IMR-90 (cell line): ENCODE results near the gene LETM1. TPM values are rescaled to one million over a fixed set of nuclear protein-coding genes. Genes with fewer than 3 reads are reported as not detected.
A peak's percentile ranks its signal among the peaks of the same experiment; 100 is the strongest.

Experiments used
- ATAC-seq: fragments of 200-7000 bp; cut with Tn5 transposase; 2 replicates; pipeline ENCODE4 v1.9.1; 2020; ENCODE audit warnings: low read depth, mild to moderate bottlenecking, moderate library complexity
- BruUV-seq: library from RNA; stranded (reverse); fragments of 400-500 nt; replicated peaks from 2 replicates; lab custom pipeline; 2021; lab: Mats Ljungman, UMichigan
- CTCF ChIA-PET: fragments of 300-600 bp; formaldehyde crosslinking; extraction: SDS; loops from one replicate; lab custom pipeline; 2021; ENCODE audit warnings: antibody characterized with exemption; lab: Yijun Ruan, JAX
- POLR2A ChIA-PET: fragments of 300-600 bp; sonication (Branson Sonifier 250); formaldehyde crosslinking; loops from one replicate; lab custom pipeline; 2022; ENCODE audit warnings: antibody characterized with exemption; ENCODE audit not compliant: unreplicated experiment; lab: Charles Lee
- DNase-seq: peaks from one replicate; pipeline ENCODE4 v3.0.0; 2013
- H2AFZ ChIP-seq: replicated peaks from 2 replicates; pipeline ENCODE3; 2013; ENCODE audit warnings: low read length, mild to moderate bottlenecking; ENCODE audit not compliant: poor library complexity
- H2AK5ac ChIP-seq: 2 replicates; pipeline ENCODE4 v1.6.1; 2013; ENCODE audit warnings: low read depth, low read length, inconsistent platforms
- H2AK9ac ChIP-seq: replicated peaks from 2 replicates; pipeline ENCODE3; 2013; ENCODE audit warnings: mild to moderate bottlenecking, low read depth, low read length, moderate library complexity; ENCODE audit not compliant: poor library complexity
- H2BK120ac ChIP-seq: 2 replicates; pipeline ENCODE4 v1.6.1; 2013; ENCODE audit warnings: low read depth, low read length, inconsistent platforms
- H2BK15ac ChIP-seq: 3 replicates; pipeline ENCODE4 v1.6.1; 2013; ENCODE audit warnings: low read depth, low read length, inconsistent platforms
- H2BK20ac ChIP-seq: 2 replicates; pipeline ENCODE4 v1.6.1; 2013; ENCODE audit warnings: low read depth, mild to moderate bottlenecking, inconsistent platforms, low read length, moderate library complexity
- H2BK5ac ChIP-seq: 2 replicates; pipeline ENCODE4 v1.6.1; 2013; ENCODE audit warnings: mild to moderate bottlenecking, low read depth, low read length, inconsistent platforms; ENCODE audit not compliant: poor library complexity, severe bottlenecking
- H3K14ac ChIP-seq: replicated peaks from 2 replicates; pipeline ENCODE4 v1.6.1; 2013; ENCODE audit warnings: low read depth, low read length, inconsistent platforms
- H3K18ac ChIP-seq: 2 replicates; pipeline ENCODE4 v1.6.1; 2013; ENCODE audit warnings: low read depth, low read length, control low read depth
- H3K23ac ChIP-seq: 2 replicates; pipeline ENCODE4 v1.6.1; 2013; ENCODE audit warnings: low read depth, low read length, inconsistent platforms
- H3K27ac ChIP-seq: 2 replicates; pipeline ENCODE4 v1.5.1; 2013; ENCODE audit warnings: mild to moderate bottlenecking, control low read depth, low read length; ENCODE audit not compliant: insufficient read depth
- H3K27me3 ChIP-seq: 2 replicates; pipeline ENCODE4 v1.6.1; 2013; ENCODE audit warnings: low read length; ENCODE audit not compliant: control insufficient read depth, insufficient read depth
- H3K36me3 ChIP-seq: 2 replicates; pipeline ENCODE4 v1.6.1; 2013; ENCODE audit warnings: low read length, mixed read lengths; ENCODE audit not compliant: control insufficient read depth, insufficient read depth
- H3K4ac ChIP-seq: 2 replicates; pipeline ENCODE4 v1.6.1; 2013; ENCODE audit warnings: low read depth, low read length, inconsistent platforms
- H3K4me1 ChIP-seq: 2 replicates; pipeline ENCODE4 v1.6.1; 2013; ENCODE audit warnings: low read length, mixed read lengths; ENCODE audit not compliant: control insufficient read depth, insufficient read depth
- H3K4me2 ChIP-seq: 2 replicates; pipeline ENCODE4 v1.6.1; 2013; ENCODE audit warnings: low read depth, mild to moderate bottlenecking, control low read depth, low read length, moderate library complexity
- H3K4me3 ChIP-seq: 2 replicates; pipeline ENCODE4 v1.5.1; 2013; ENCODE audit warnings: low read depth, mild to moderate bottlenecking, control low read depth, low read length, moderate library complexity; ENCODE audit not compliant: insufficient read depth
- H3K56ac ChIP-seq: 2 replicates; pipeline ENCODE4 v1.6.1; 2013; ENCODE audit warnings: low read length, inconsistent platforms; ENCODE audit not compliant: insufficient read depth; ENCODE audit errors: extremely low read depth
- H3K79me1 ChIP-seq, 2 experiments: 2 replicates each; pipeline ENCODE4 v1.6.1; 2013; ENCODE audit warnings: low read length in 2 of 2, inconsistent platforms in 1 of 2, low read depth in 1 of 2
- H3K9ac ChIP-seq: 2 replicates; pipeline ENCODE4 v1.6.1; 2013; ENCODE audit warnings: low read depth, low read length, control low read depth
- H3K9me1 ChIP-seq: 2 replicates; pipeline ENCODE4 v1.6.1; 2013; ENCODE audit warnings: low read length, inconsistent platforms; ENCODE audit not compliant: insufficient read depth
- H3K9me3 ChIP-seq: 2 replicates; pipeline ENCODE4 v1.6.1; 2013; ENCODE audit warnings: low read length; ENCODE audit not compliant: control insufficient read depth, insufficient read depth
- H4K20me1 ChIP-seq: 2 replicates; pipeline ENCODE4 v1.6.1; 2013; ENCODE audit warnings: low read length, inconsistent platforms; ENCODE audit not compliant: insufficient read depth
- H4K5ac ChIP-seq: 2 replicates; pipeline ENCODE4 v1.6.1; 2013; ENCODE audit warnings: mild to moderate bottlenecking, low read depth, low read length, control low read depth
- H4K8ac ChIP-seq, 2 experiments: 2 replicates each; pipeline ENCODE4 v1.6.1; 2013; ENCODE audit warnings: low read depth in 2 of 2, low read length in 2 of 2, control low read depth in 1 of 2, inconsistent platforms in 1 of 2
- H4K91ac ChIP-seq: 2 replicates; pipeline ENCODE4 v1.6.1; 2013; ENCODE audit warnings: low read depth, low read length, inconsistent platforms; ENCODE audit not compliant: insufficient read depth
- BHLHE40 ChIP-seq: fragments of 150-350 bp; IDR thresholded peaks from 2 replicates; pipeline ENCODE4 v1.6.1; 2016; ENCODE audit warnings: mild to moderate bottlenecking, low read depth, low read length
- CEBPB ChIP-seq: IDR thresholded peaks from 2 replicates; pipeline ENCODE4 v1.6.1; 2012; ENCODE audit warnings: low read depth, low read length, improper control_type of control experiment
- CHD1 ChIP-seq: IDR thresholded peaks from 2 replicates; pipeline ENCODE4 v1.6.1; 2012; ENCODE audit warnings: low read depth, low read length, improper control_type of control experiment
- FOS ChIP-seq: fragments of 150-350 bp; IDR thresholded peaks from 2 replicates; pipeline ENCODE4 v1.6.1; 2016; ENCODE audit warnings: low read depth, low read length
- MXI1 ChIP-seq: IDR thresholded peaks from 2 replicates; pipeline ENCODE4 v1.6.1; 2012; ENCODE audit warnings: low read depth, mild to moderate bottlenecking, low read length, moderate library complexity, borderline replicate concordance
- WGBS, 2 experiments: methylation state at CpG; one replicate each; pipeline versions ENCODE4 v1.1.5 to v1.1.7; 2013; ENCODE audit warnings: missing lambda C conversion rate in 2 of 2; ENCODE audit not compliant: insufficient read length in 1 of 2; ENCODE audit errors: extremely low coverage in 2 of 2; 5-methylcytosine and 5-hydroxymethylcytosine counted together
- dilution Hi-C: fragments of 300-500 bp; cut with HindIII; formaldehyde crosslinking; loops from one replicate; pipeline ENCODE4 v1.14.3; 2018; ENCODE audit warnings: low sequenced_read_pairs; ENCODE audit not compliant: unreplicated experiment
- in situ Hi-C: fragments of 300-500 bp; cut with MboI; formaldehyde crosslinking; loops from 3 replicates; pipeline ENCODE4 v1.14.3; 2019; ENCODE audit warnings: low sequenced_read_pairs, inconsistent platforms, mixed read lengths
- intact Hi-C: fragments of 100-400 bp; cut with micrococcal nuclease; formaldehyde crosslinking; loops from 2 replicates; pipeline ENCODE4 v1.10.0; 2022
- polyA plus RNA-seq, 3 experiments: library from polyadenylated mRNA; depleted of rRNA; stranded (reverse); fragments of >200 nt; gene quantifications; 2 replicates each; pipeline ENCODE4 v1.2.3, GENCODE V29; 2012; ENCODE audit warnings: low replicate concordance in 1 of 3
- total RNA-seq: library from RNA; depleted of rRNA; stranded (reverse); fragments of >200 nt; gene quantifications from 2 replicates; pipeline ENCODE4 v1.2.3, GENCODE V29; 2012

The LETM1 gene
- total and polyA plus RNA-seq, 2 of the 4 experiments (the other 2 are of a cell fraction), result 25.0 to 49.3 TPM

- no peak overlapping the region for H2AFZ ChIP-seq
- no peak overlapping the region for H2BK20ac ChIP-seq
- H2AK5ac ChIP-seq, result no peak overlapping the region
- H3K56ac ChIP-seq, result no peak overlapping the region
- no peak overlapping the region for H4K8ac ChIP-seq
- CTCF ChIA-PET, result interaction anchor here (0.9 to 1.7 kb wide), 4 partner anchors 9 to 115 kb away, joined by 3 to 8 read pairs (median 4); no protein-coding TSS in a partner anchor
- no peak overlapping the region for H3K4me3 ChIP-seq
- H3K36me3 ChIP-seq, result peaks cover 7% of the 10 kb centered on the region; the same call in 1 of the 2 replicates
- H2AK9ac ChIP-seq, result no peak overlapping the region
- peaks cover 16% of the 10 kb centered on the region for H4K20me1 ChIP-seq
- no peak for TF ChIP-seq CHD1
- TF ChIP-seq FOS, result no peak
- TF ChIP-seq BHLHE40, result no peak
- no peak for TF ChIP-seq MXI1
- TF ChIP-seq CEBPB, result peak; percentile 75
- H3K79me1 ChIP-seq, result no peaks in the 10 kb centered on the region
- POLR2A ChIA-PET, result no interaction called here
- no peaks in the 10 kb centered on the region for H3K9me1 ChIP-seq
- no peak overlapping the region for H4K5ac ChIP-seq
- in situ Hi-C loops, result no loop called here
- no peak for ATAC-seq
- H3K27me3 ChIP-seq, result no peaks in the 10 kb centered on the region
- H3K18ac ChIP-seq, result no peak overlapping the region
- WGBS, 2 experiments, result no CpG with 5 or more reads among the region's 6 CpGs
- H3K9me3 ChIP-seq, result no peaks in the 10 kb centered on the region
- H2BK120ac ChIP-seq, result no peak overlapping the region
- H3K4me2 ChIP-seq, result no peak overlapping the region
- H2BK5ac ChIP-seq, result no peak overlapping the region
- intact Hi-C loops, result no loop called here
- H3K9ac ChIP-seq, result no peak overlapping the region
- H3K4ac ChIP-seq, result no peak overlapping the region
- no peaks in the 10 kb centered on the region for H3K4me1 ChIP-seq
- no peak overlapping the region for H4K91ac ChIP-seq
- no peak overlapping the region for H3K27ac ChIP-seq
- no peak overlapping the region for H3K14ac ChIP-seq
- dilution Hi-C loops, result no loop called here
- H2BK15ac ChIP-seq, result no peak overlapping the region
- no TSS peak for BruUV-seq
- DNase-seq, result no peak
- no peak overlapping the region for H3K23ac ChIP-seq
These were observed 47.6 kb downstream of the LETM1 start for GRCh38 chr4:1808396-1808795.
